SK-N-SH treated with all-trans-retinoic acid at 6 μM for 48 hours (cell line): ENCODE data around the gene MYO3B.

ENCODE experiments used
- ISL1 ChIP-seq: fragments of 250-450 bp; sonication (Bioruptor Pico); IDR thresholded peaks from 2 replicates; pipeline ENCODE4 v2.1.2; 2022; ENCODE audit warnings: mild to moderate bottlenecking, moderate library complexity
- ZC3H10 ChIP-seq: fragments of 250-450 bp; sonication (Bioruptor Pico); IDR thresholded peaks from 2 replicates; pipeline ENCODE4 v1.5.1; 2021; ENCODE audit warnings: mild to moderate bottlenecking, moderate library complexity

- no peak for TF ChIP-seq ISL1 (CRISPR knock-in tag)
- no peak for TF ChIP-seq ZC3H10 (CRISPR knock-in tag)
Measured at GRCh38 chr2:170191166-170191866, 13.4 kb downstream of the MYO3B start.
